Brain microvascular endothelial cell (primary cell): ENCODE results near the gene ACACB.
"Not testable (repeated sequence)": the region's sequence is repeated elsewhere in the genome, so short reads cannot be mapped to it uniquely, and the experiment has no call there.

Experiments
- DNase-seq: peaks from one replicate; pipeline ENCODE4 v3.0.0-alpha.2; 2020
- H3K27ac ChIP-seq: fragments of 250-450 bp; sonication (Bioruptor Pico); 2 replicates; pipeline ENCODE4 v1.5.1; 2020; ENCODE audit warnings: mild to moderate bottlenecking, moderate library complexity
- H3K27me3 ChIP-seq: fragments of 250-450 bp; sonication (Bioruptor Pico); replicated peaks from 2 replicates; pipeline ENCODE4 v1.5.1; 2020; ENCODE audit warnings: mild to moderate bottlenecking
- H3K36me3 ChIP-seq: fragments of 250-450 bp; sonication (Bioruptor Pico); replicated peaks from 2 replicates; pipeline ENCODE4 v1.5.1; 2020; ENCODE audit warnings: mild to moderate bottlenecking
- H3K4me3 ChIP-seq: 2 replicates; pipeline ENCODE4 v1.5.1; 2011; ENCODE audit warnings: low read depth, mild to moderate bottlenecking, control low read depth, low read length, moderate library complexity
- CTCF ChIP-seq: IDR thresholded peaks from 2 replicates; pipeline ENCODE4 v1.5.1; 2011; ENCODE audit warnings: low read depth, mild to moderate bottlenecking, moderate library complexity, low read length, control low read depth, inconsistent platforms; ENCODE audit errors: missing control alignments
- in situ Hi-C: cut with HindIII; loops from 2 replicates; pipeline ENCODE4 v1.10.0; 2017; ENCODE audit warnings: low sequenced_read_pairs, low pct_ligation_motif_present

ACACB gene

GRCh38 chr12:109170324-109170723, 53.9 kb downstream of the ACACB start:
- no peak for DNase-seq
- no peaks in the 10 kb centered on the region for H3K27me3 ChIP-seq
- H3K4me3 ChIP-seq: no peak overlapping the region
- in situ Hi-C loops: no loop called here
- H3K27ac ChIP-seq: no peak overlapping the region
- H3K36me3 ChIP-seq: no peaks in the 10 kb centered on the region
- TF ChIP-seq CTCF: no peak

GRCh38 chr12:109172787-109173186, 56.4 kb downstream of the ACACB start:
- H3K36me3 ChIP-seq, H3K4me3 ChIP-seq, H3K27ac ChIP-seq, in situ Hi-C loops, H3K27me3 ChIP-seq, DNase-seq: not testable (repeated sequence)

- in situ Hi-C loops: no loop called here
- Histone ChIP-seq H3K27ac (no peak overlapping the region), H3K36me3 (no peaks in the 10 kb centered on the region), H3K4me3 (no peak overlapping the region), H3K27me3 (no peaks in the 10 kb centered on the region)
- TF ChIP-seq CTCF: no peak
- DNase-seq: no peak
Measured at GRCh38 chr12:109173443-109174240, 57.3 kb downstream of the ACACB start.

GRCh38 chr12:109174468-109174867, 58.1 kb downstream of the ACACB start:
- in situ Hi-C loops: no loop called here
- Histone ChIP-seq H3K27ac (no peak overlapping the region), H3K4me3 (no peak overlapping the region), H3K27me3 (no peaks in the 10 kb centered on the region), H3K36me3 (no peaks in the 10 kb centered on the region)
- no peak for DNase-seq
- no peak for TF ChIP-seq CTCF

- DNase-seq: no peak
- in situ Hi-C loops: no loop called here
- no peaks in the 10 kb centered on the region for H3K27me3 ChIP-seq
- no peak overlapping the region for H3K4me3 ChIP-seq
- no peaks in the 10 kb centered on the region for H3K36me3 ChIP-seq
- no peak for TF ChIP-seq CTCF
- H3K27ac ChIP-seq: no peak overlapping the region
Measured at GRCh38 chr12:109178532-109178931, 62.1 kb downstream of the ACACB start.

- no peaks in the 10 kb centered on the region for H3K27me3 ChIP-seq
- in situ Hi-C loops: no loop called here
- no peak overlapping the region for H3K4me3 ChIP-seq
- no peak overlapping the region for H3K27ac ChIP-seq
- no peaks in the 10 kb centered on the region for H3K36me3 ChIP-seq
- DNase-seq: no peak
- no peak for TF ChIP-seq CTCF
Measured at GRCh38 chr12:109179927-109180326, 63.5 kb downstream of the ACACB start.
